Astrocyte of the hippocampus (primary cell): ENCODE results near the gene LRSAM1.

ENCODE experiments used
- DNase-seq: peaks from one replicate; pipeline ENCODE4 v3.0.0; 2011; ENCODE audit warnings: low read depth, low spot score

LRSAM1 gene

GRCh38 chr9:127534250-127534906 lies 83.1 kb downstream of the LRSAM1 start:
- DNase-seq: no peak

- DNase-seq: no peak
Measured at GRCh38 chr9:127534931-127535330, 83.6 kb downstream of the LRSAM1 start.

- DNase-seq: no peak
Measured at GRCh38 chr9:127535396-127535795, 84.1 kb downstream of the LRSAM1 start.

GRCh38 chr9:127535834-127536233 lies 84.5 kb downstream of the LRSAM1 start:
- DNase-seq: no peak

- no peak for DNase-seq
Measured at GRCh38 chr9:127536499-127536898, 85.2 kb downstream of the LRSAM1 start.

GRCh38 chr9:127537014-127537413 lies 85.7 kb downstream of the LRSAM1 start:
- no peak for DNase-seq

GRCh38 chr9:127537792-127538191 lies 86.5 kb downstream of the LRSAM1 start:
- no peak for DNase-seq

GRCh38 chr9:127538849-127539258 lies 87.5 kb downstream of the LRSAM1 start:
- DNase-seq: no peak

- no peak for DNase-seq
Measured at GRCh38 chr9:127539259-127539981, 88.1 kb downstream of the LRSAM1 start.

GRCh38 chr9:127539982-127540663 lies 88.8 kb downstream of the LRSAM1 start:
- no peak for DNase-seq

GRCh38 chr9:127540664-127541041 lies 89.3 kb downstream of the LRSAM1 start:
- DNase-seq: no peak

GRCh38 chr9:127541176-127541575 lies 89.9 kb downstream of the LRSAM1 start:
- DNase-seq: no peak

- DNase-seq: no peak
Measured at GRCh38 chr9:127541865-127542264, 90.6 kb downstream of the LRSAM1 start.

GRCh38 chr9:127543221-127543620 lies 91.9 kb downstream of the LRSAM1 start:
- DNase-seq: no peak

GRCh38 chr9:127543973-127544533 lies 92.7 kb downstream of the LRSAM1 start:
- no peak for DNase-seq

GRCh38 chr9:127545196-127546124 lies 94.2 kb downstream of the LRSAM1 start:
- DNase-seq: peak; percentile 97

GRCh38 chr9:127546125-127546832 lies 95.0 kb downstream of the LRSAM1 start:
- DNase-seq: no peak

- no peak for DNase-seq
Measured at GRCh38 chr9:127548352-127548881, 97.1 kb downstream of the LRSAM1 start.

GRCh38 chr9:127549218-127549617 lies 97.9 kb downstream of the LRSAM1 start:
- no peak for DNase-seq

GRCh38 chr9:127549751-127550150 lies 98.4 kb downstream of the LRSAM1 start:
- DNase-seq: no peak
